Measurements from ENCODE around the gene KCNH8. TPM values are rescaled to one million over a fixed set of nuclear protein-coding genes. Genes with fewer than 3 reads are reported as not detected.
A peak's percentile ranks its signal among the peaks of the same experiment; 100 is the strongest.

Gene KCNH8
- total and polyA plus RNA-seq, 2 of the 4 experiments (the other 2 are of a cell fraction), result not detected

DNA sequence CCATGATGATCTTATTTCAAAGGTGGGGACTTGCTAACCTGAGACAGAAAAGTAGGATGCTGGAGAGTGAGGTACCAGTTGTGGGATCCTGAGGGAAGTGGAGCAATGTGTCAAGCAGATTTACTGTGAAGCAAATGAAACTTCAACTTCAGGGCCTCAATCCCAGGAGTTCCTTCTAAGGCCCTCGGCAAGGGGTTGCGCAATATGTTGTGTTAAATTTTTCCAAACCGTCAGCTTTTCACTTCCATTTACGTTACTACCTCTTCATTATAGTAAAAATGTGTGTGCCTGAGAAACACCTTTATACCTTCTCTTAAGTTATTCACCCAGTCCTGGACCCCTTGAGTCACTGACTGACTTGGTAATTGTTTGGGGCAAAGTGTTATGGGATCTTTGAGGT lies 42.5 kb upstream of the KCNH8 start:
- Histone ChIP-seq H2AFZ (replicated peaks; ENCODE audit: low read length, poor library complexity) (no peak overlapping the region), H3K4me2 (ENCODE audit: low read depth, low read length) (no peak overlapping the region), H2BK120ac (ENCODE audit: low read depth, low read length) (no peak overlapping the region), H3K9me1 (ENCODE audit: insufficient read depth, low read length) (no peaks in the 10 kb centered on the region), H3K27ac (ENCODE audit: insufficient read depth, low read length) (no peak overlapping the region), H3K56ac (ENCODE audit: extremely low read depth, insufficient read depth, low read length) (no peak overlapping the region), H3K36me3 (ENCODE audit: control insufficient read depth, insufficient read depth, low read length) (no peaks in the 10 kb centered on the region), H3K27me3 (ENCODE audit: control insufficient read depth, insufficient read depth, low read length) (no peaks in the 10 kb centered on the region), H3K9me3 (ENCODE audit: control insufficient read depth, insufficient read depth, low read length) (peaks cover 18% of the 10 kb centered on the region; the same call in 1 of the 2 replicates), H2BK5ac (ENCODE audit: low read depth, low read length, poor library complexity, severe bottlenecking) (no peak overlapping the region), H2AK5ac (ENCODE audit: low read depth, low read length) (no peak overlapping the region), H2BK15ac (ENCODE audit: low read depth, low read length) (no peak overlapping the region), H3K14ac (replicated peaks; ENCODE audit: low read depth, low read length) (no peak overlapping the region), H3K79me1 (ENCODE audit: low read depth in 1 of 2, low read length in 2 of 2) (no peaks in the 10 kb centered on the region), H3K4ac (ENCODE audit: low read depth, low read length) (no peak overlapping the region), H4K8ac (ENCODE audit: low read depth in 2 of 2, low read length in 2 of 2) (no peak overlapping the region), H4K20me1 (ENCODE audit: insufficient read depth, low read length) (no peaks in the 10 kb centered on the region), H3K4me1 (ENCODE audit: control insufficient read depth, insufficient read depth, low read length) (no peaks in the 10 kb centered on the region), H4K91ac (ENCODE audit: insufficient read depth, low read depth, low read length) (no peak overlapping the region), H3K4me3 (ENCODE audit: insufficient read depth, low read depth, low read length) (no peak overlapping the region), H3K9ac (ENCODE audit: low read depth, low read length) (no peak overlapping the region), H4K5ac (ENCODE audit: low read depth, low read length) (no peak overlapping the region), H3K23ac (ENCODE audit: low read depth, low read length) (no peak overlapping the region), H3K18ac (ENCODE audit: low read depth, low read length) (no peak overlapping the region), H2BK20ac (ENCODE audit: low read depth, low read length) (no peak overlapping the region), H2AK9ac (replicated peaks; ENCODE audit: low read depth, low read length, poor library complexity) (no peak overlapping the region)
- DNase-seq, result no peak
- in situ Hi-C loops (cut with MboI; ENCODE audit: low sequenced_read_pairs) (no loop called here), dilution Hi-C loops (cut with HindIII; ENCODE audit: low sequenced_read_pairs, unreplicated experiment) (no loop called here), intact Hi-C loops (cut with micrococcal nuclease) (no loop called here)
- CTCF ChIA-PET, result no interaction called here
- ATAC-seq (ENCODE audit: low read depth), result no peak
- POLR2A ChIA-PET (ENCODE audit: unreplicated experiment), result no interaction called here
- WGBS, 2 experiments (ENCODE audit: extremely low coverage in 2 of 2, insufficient read length in 1 of 2), result no CpG with 5 or more reads among the region's 4 CpGs
- BruUV-seq (replicated peaks), result no TSS peak
- TF ChIP-seq MAZ (IDR thresholded peaks at IDR 0.05; ENCODE audit: borderline replicate concordance, low read depth, low read length) (no peak), CEBPB (IDR thresholded peaks at IDR 0.05; ENCODE audit: low read depth, low read length) (peak; percentile 88), RCOR1 (IDR thresholded peaks at IDR 0.05; ENCODE audit: insufficient replicate concordance, low read length) (no peak)
- TF ChIP-seq, protein P1, sequence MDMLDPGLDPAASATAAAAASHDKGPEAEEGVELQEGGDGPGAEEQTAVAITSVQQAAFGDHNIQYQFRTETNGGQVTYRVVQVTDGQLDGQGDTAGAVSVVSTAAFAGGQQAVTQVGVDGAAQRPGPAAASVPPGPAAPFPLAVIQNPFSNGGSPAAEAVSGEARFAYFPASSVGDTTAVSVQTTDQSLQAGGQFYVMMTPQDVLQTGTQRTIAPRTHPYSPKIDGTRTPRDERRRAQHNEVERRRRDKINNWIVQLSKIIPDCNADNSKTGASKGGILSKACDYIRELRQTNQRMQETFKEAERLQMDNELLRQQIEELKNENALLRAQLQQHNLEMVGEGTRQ (IDR thresholded peaks at IDR 0.05; ENCODE audit: low read depth, low read length), result no peak
